K562 (cell line): ENCODE results near the gene HBG1. TPM values are rescaled to one million over a fixed set of nuclear protein-coding genes. Genes with fewer than 3 reads are reported as not detected.
A peak's percentile ranks its signal among the peaks of the same experiment; 100 is the strongest.

Experiments
- ATF6 ChIP-seq: sonication (generic); formaldehyde crosslinking; IDR thresholded peaks from 2 replicates; pipeline ENCODE4 v1.4.0; 2020; ENCODE audit warnings: mild to moderate bottlenecking, missing genetic modification reagents
- CREB3L1 ChIP-seq: fragments of 450-650 bp; IDR thresholded peaks from 2 replicates; pipeline ENCODE4 v1.6.1; 2014; ENCODE audit warnings: low read depth, mild to moderate bottlenecking, moderate library complexity, borderline replicate concordance
- DMBX1 ChIP-seq: fragments of 250-450 bp; sonication (Bioruptor Pico); IDR thresholded peaks from 2 replicates; pipeline ENCODE4 v1.8.0; 2022; ENCODE audit warnings: inconsistent platforms, mild to moderate bottlenecking, moderate library complexity, borderline replicate concordance
- ETV1 ChIP-seq: fragments of 450-650 bp; conservative IDR thresholded peaks from 2 replicates; pipeline ENCODE4 v1.6.1; 2016; ENCODE audit warnings: missing genetic modification characterization, control low read depth, low read depth, missing compliant biosample characterization
- FUS ChIP-seq: fragments of 200-400 bp; formaldehyde crosslinking; optimal IDR thresholded peaks from 2 replicates; pipeline ENCODE3; 2017; ENCODE audit warnings: low read depth, low read length
- GATAD2A ChIP-seq: fragments of 450-650 bp; IDR thresholded peaks from 2 replicates; pipeline ENCODE4 v1.6.1; 2017
- HBP1 ChIP-seq: fragments of 450-650 bp; formaldehyde crosslinking; IDR thresholded peaks from 2 replicates; pipeline ENCODE4 v1.4.0; 2022; ENCODE audit warnings: missing genetic modification characterization
- HMGXB4 ChIP-seq: sonication (generic); formaldehyde crosslinking; IDR thresholded peaks from 2 replicates; pipeline ENCODE4 v1.8.1; 2023; ENCODE audit warnings: mild to moderate bottlenecking, missing genetic modification reagents
- JUN ChIP-seq, 2 experiments: sonication (generic) in 1 of 2; formaldehyde crosslinking in 1 of 2; IDR thresholded peaks; 2 replicates each; pipeline versions ENCODE4 v1.6.1 to v1.8.0; 2012 to 2022; ENCODE audit warnings: borderline replicate concordance in 2 of 2, mild to moderate bottlenecking in 2 of 2, improper control_type of control experiment in 1 of 2, low read depth in 1 of 2, low read length in 1 of 2, missing genetic modification reagents in 1 of 2
- KDM4B ChIP-seq, 2 experiments: fragments of 450-650 bp in 1 of 2; sonication (generic) in 1 of 2; IDR thresholded peaks; 2 replicates each; pipeline ENCODE4 v1.6.1; 2016 to 2017; ENCODE audit warnings: borderline replicate concordance in 2 of 2, antibody characterized with exemption in 1 of 2, low read depth in 1 of 2, mild to moderate bottlenecking in 1 of 2
- SNRNP70 ChIP-seq: fragments of 200-400 bp; formaldehyde crosslinking; optimal IDR thresholded peaks from 2 replicates; pipeline ENCODE3; 2017; ENCODE audit warnings: low read depth, low read length
- ZBTB7A ChIP-seq: IDR thresholded peaks from 2 replicates; pipeline ENCODE4 v1.6.1; 2011; ENCODE audit warnings: low read depth, mild to moderate bottlenecking, low read length, moderate library complexity, borderline replicate concordance; ENCODE audit not compliant: control insufficient read depth
- ZC3H8 ChIP-seq: fragments of 450-650 bp; IDR thresholded peaks from 2 replicates; pipeline ENCODE4 v1.6.1; 2017
- ZNF143 ChIP-seq: sonication (generic); formaldehyde crosslinking; IDR thresholded peaks from 2 replicates; pipeline ENCODE4 v1.9.0; 2022; ENCODE audit warnings: mild to moderate bottlenecking, missing genetic modification reagents
- polyA plus RNA-seq, 8 experiments: library from polyadenylated mRNA; depleted of rRNA in 4 of 8; stranded (reverse) in 5 of 8; unstranded in 3 of 8; fragments of >200 nt; fragmentation: Nextera tagmentation in 2 of 8; fragmentation: Illumina TruSeq in 1 of 8; extraction: Ambion mirVana in 2 of 8; extraction: Trizol in 1 of 8; gene quantifications; 2 replicates each; pipeline versions ENCODE4 v1.2.1 to v1.2.3, GENCODE V29; 2011 to 2014; ENCODE audit warnings: inconsistent platforms in 1 of 8, missing spikeins in 1 of 8
- total RNA-seq, 7 experiments: library from RNA; depleted of rRNA in 6 of 7; stranded (reverse); fragments of >200 nt in 6 of 7; fragmentation: Illumina TruSeq in 2 of 7; extraction: Trizol in 2 of 7; gene quantifications; 2 replicates each; pipeline versions ENCODE4 v1.2.1 to v1.2.3, GENCODE V29; 2011 to 2021; ENCODE audit warnings: low replicate concordance in 1 of 7
- TF ChIP-seq, protein P1 (sequence below), 2 experiments: fragments of 450-650 bp in 1 of 2; sonication (generic) in 1 of 2; formaldehyde crosslinking in 1 of 2; IDR thresholded peaks in 1 of 2; conservative IDR thresholded peaks in 1 of 2; 2 replicates each; pipeline versions ENCODE4 v1.6.1 to v1.8.1; 2016 to 2023; ENCODE audit warnings: mild to moderate bottlenecking in 2 of 2, moderate library complexity in 2 of 2, inconsistent platforms in 1 of 2, missing genetic modification reagents in 1 of 2

Gene HBG1
- total and polyA plus RNA-seq, 9 of the 15 experiments (the other 6 are each of a cell fraction or from before 2014, with no cell fraction given) = 1,066 to 16,338 (median 4,898) TPM

- 0 out of 2 replicates have a peak, but pooled peaks have one; percentile 38 for TF ChIP-seq ATF6 (CRISPR knock-in tag)
- TF ChIP-seq FUS = no peak
- TF ChIP-seq, protein P1, sequence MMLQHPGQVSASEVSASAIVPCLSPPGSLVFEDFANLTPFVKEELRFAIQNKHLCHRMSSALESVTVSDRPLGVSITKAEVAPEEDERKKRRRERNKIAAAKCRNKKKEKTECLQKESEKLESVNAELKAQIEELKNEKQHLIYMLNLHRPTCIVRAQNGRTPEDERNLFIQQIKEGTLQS (IDR thresholded peaks at IDR 0.05) = 0 out of 2 replicates have a peak, but pooled peaks have one; percentile 29
- TF ChIP-seq, protein P1 (CRISPR knock-in tag; conservative IDR thresholded peaks at IDR 0.05) = no peak
- no peak for TF ChIP-seq CREB3L1
- TF ChIP-seq ZBTB7A = no peak
- peak; percentile 93 for TF ChIP-seq SNRNP70
- TF ChIP-seq JUN (IDR thresholded peaks at IDR 0.05; ENCODE audit: borderline replicate concordance, low read depth, low read length) = no peak
- no peak for TF ChIP-seq JUN (CRISPR knock-in tag; IDR thresholded peaks at IDR 0.05; ENCODE audit: borderline replicate concordance)
- TF ChIP-seq DMBX1 = peak; percentile 56; the same call in 1 of the 2 replicates
- TF ChIP-seq HBP1 (CRISPR knock-in tag) = no peak
- 0 out of 2 replicates have a peak, but pooled peaks have one; percentile 13 for TF ChIP-seq ETV1
- TF ChIP-seq ZC3H8 = no peak
- TF ChIP-seq KDM4B (IDR thresholded peaks at IDR 0.05; ENCODE audit: borderline replicate concordance in 2 of 2, low read depth in 1 of 2) = no peak
- TF ChIP-seq ZNF143 = no peak
- 0 out of 2 replicates have a peak, but pooled peaks have one; percentile 45 for TF ChIP-seq GATAD2A
- no peak for TF ChIP-seq HMGXB4 (CRISPR knock-in tag)
Measured at GRCh38 chr11:5242933-5243815, 6.5 kb downstream of the HBG1 start (continued).
